Peyer's patch (tissue), 4 donors: ENCODE data around the gene THRB. TPM values are rescaled to one million over a fixed set of nuclear protein-coding genes. Genes with fewer than 3 reads are reported as not detected.
"Not testable (repeated sequence)": the region's sequence is repeated elsewhere in the genome, so short reads cannot be mapped to it uniquely, and the experiment has no call there.

Source experiments
- DNase-seq, 3 donors: peaks; one replicate each; pipeline ENCODE4 v3.0.0-alpha.2; 2017 to 2019
- H3K27ac ChIP-seq, 4 donors: fragments of 200-600 bp; sonication (generic); one replicate each; pipeline ENCODE4 v1.5.1; 2016 to 2019
- H3K27me3 ChIP-seq, 2 donors: fragments of 200-600 bp; sonication (generic); one replicate each; pipeline ENCODE4 v1.5.1; 2019
- H3K36me3 ChIP-seq, 3 donors: fragments of 200-600 bp; sonication (generic); one replicate each; pipeline ENCODE4 v1.5.1; 2016 to 2019
- H3K4me1 ChIP-seq, 4 donors: fragments of 200-600 bp; sonication (generic); one replicate each; pipeline ENCODE4 v1.5.1; 2016 to 2019
- H3K4me3 ChIP-seq, 4 donors: fragments of 200-600 bp; sonication (generic); 1 replicate in 3 of 4; 2 replicates in 1 of 4; pipeline ENCODE4 v1.5.1; 2016 to 2019; ENCODE audit warnings: mild to moderate bottlenecking in 1 of 4
- H3K9me3 ChIP-seq, 4 donors: fragments of 200-600 bp; sonication (generic); one replicate each; pipeline ENCODE4 v1.5.1; 2016 to 2019; ENCODE audit warnings: mild to moderate bottlenecking in 1 of 4
- CTCF ChIP-seq, 6 experiments: fragments of 450-650 bp in 4 of 6; fragments of 200-600 bp in 2 of 6; sonication (generic) in 1 of 6; IDR thresholded peaks; one replicate each; pipeline ENCODE4 v1.5.1; 2017 to 2019; ENCODE audit warnings: antibody characterized with exemption in 6 of 6, mild to moderate bottlenecking in 3 of 6, moderate library complexity in 1 of 6
- POLR2A ChIP-seq, 2 donors: fragments of 450-650 bp; IDR thresholded peaks; one replicate each; pipeline ENCODE4 v1.5.1; 2017; ENCODE audit warnings: antibody characterized with exemption in 2 of 2, mild to moderate bottlenecking in 2 of 2, moderate library complexity in 2 of 2
- total RNA-seq, 4 donors: library from RNA; depleted of rRNA; stranded (reverse); fragments of >200 nt; gene quantifications; one replicate each; pipeline ENCODE4 v1.1.0, GENCODE V29; 2016

The THRB gene
- total RNA-seq, 4 donors from 2014 or later, result 2.6 to 13.2 (median 8.4) TPM

- H3K9me3 ChIP-seq, result no peaks in the 10 kb centered on the region
These were observed 76.9 kb downstream of the THRB start for GRCh38 chr3:24417730-24418129.

GRCh38 chr3:24416224-24416623 lies 78.4 kb downstream of the THRB start:
- Histone ChIP-seq H3K4me1 (no peaks in the 10 kb centered on the region), H3K4me3 (no peak overlapping the region), H3K27me3 (no peaks in the 10 kb centered on the region), H3K36me3 (no peaks in the 10 kb centered on the region), H3K9me3 (no peaks in the 10 kb centered on the region), H3K27ac (no peak overlapping the region)
- DNase-seq, result no peak
- TF ChIP-seq POLR2A (IDR thresholded peaks at IDR 0.05), result no peak
- TF ChIP-seq CTCF (IDR thresholded peaks at IDR 0.05), result no peak

More at GRCh38 chr3:24417730-24418129, 76.9 kb downstream of the THRB start:
- no peak for DNase-seq
- Histone ChIP-seq H3K36me3 (no peaks in the 10 kb centered on the region), H3K4me1 (no peaks in the 10 kb centered on the region), H3K27ac (no peak overlapping the region), H3K4me3 (no peak overlapping the region), H3K27me3 (no peaks in the 10 kb centered on the region)
- no peak for TF ChIP-seq CTCF (IDR thresholded peaks at IDR 0.05)
- TF ChIP-seq POLR2A (IDR thresholded peaks at IDR 0.05), result no peak

- H3K27me3 ChIP-seq, result no peaks in the 10 kb centered on the region
- no peak overlapping the region for H3K27ac ChIP-seq
- H3K36me3 ChIP-seq, result no peaks in the 10 kb centered on the region
- no peak overlapping the region for H3K4me3 ChIP-seq
- no peaks in the 10 kb centered on the region for H3K9me3 ChIP-seq
- no peak for DNase-seq
- H3K4me1 ChIP-seq, result no peaks in the 10 kb centered on the region
- TF ChIP-seq POLR2A (IDR thresholded peaks at IDR 0.05) (no peak), CTCF (IDR thresholded peaks at IDR 0.05) (no peak)
These were observed 78.8 kb downstream of the THRB start for GRCh38 chr3:24415824-24416223.

GRCh38 chr3:24413662-24414061 lies 81.0 kb downstream of the THRB start:
- not testable (repeated sequence) for DNase-seq, H3K4me3 ChIP-seq

GRCh38 chr3:24410860-24411259 lies 83.8 kb downstream of the THRB start:
- DNase-seq, result no peak

More at GRCh38 chr3:24413662-24414061, 81.0 kb downstream of the THRB start:
- H3K27me3 ChIP-seq, H3K27ac ChIP-seq, H3K4me1 ChIP-seq, H3K9me3 ChIP-seq, H3K36me3 ChIP-seq: not testable (repeated sequence)

More at GRCh38 chr3:24410860-24411259, 83.8 kb downstream of the THRB start:
- Histone ChIP-seq H3K9me3 (no peaks in the 10 kb centered on the region), H3K4me3 (no peak overlapping the region), H3K36me3 (no peaks in the 10 kb centered on the region), H3K27me3 (no peaks in the 10 kb centered on the region), H3K27ac (no peak overlapping the region), H3K4me1 (no peaks in the 10 kb centered on the region)
- TF ChIP-seq POLR2A (IDR thresholded peaks at IDR 0.05), result no peak
- TF ChIP-seq CTCF (IDR thresholded peaks at IDR 0.05), result no peak
